GM12892 (cell line): Measurements from ENCODE around the gene RAB11FIP5.

Experiments
- POLR2A ChIP-seq: IDR thresholded peaks from 2 replicates; pipeline ENCODE4 v1.6.1; 2011; ENCODE audit warnings: low read depth, low read length, control low read depth
- POLR2AphosphoS5 ChIP-seq: IDR thresholded peaks from 2 replicates; pipeline ENCODE4 v1.6.1; 2011; ENCODE audit warnings: low read depth, low read length, control low read depth
- TAF1 ChIP-seq: IDR thresholded peaks from 2 replicates; pipeline ENCODE4 v1.6.1; 2011; ENCODE audit warnings: low read depth, mild to moderate bottlenecking, control low read depth, low read length, borderline replicate concordance

DNA sequence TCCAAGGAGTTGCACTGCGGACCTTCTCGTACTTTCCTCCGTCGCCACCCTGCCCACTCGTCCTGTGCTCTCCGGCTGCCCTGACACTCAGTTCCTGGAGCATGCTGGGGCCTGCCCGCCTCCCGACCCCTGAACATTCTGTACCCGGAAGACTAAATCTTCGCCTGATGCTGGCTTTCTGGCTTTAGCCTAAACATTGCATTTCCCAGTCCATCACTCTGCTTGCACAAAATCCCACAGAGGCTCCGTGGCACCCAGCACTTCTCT lies 40.7 kb downstream of the RAB11FIP5 start:
- no peak for TF ChIP-seq POLR2A
- no peak for TF ChIP-seq TAF1
- TF ChIP-seq POLR2AphosphoS5: no peak
